Measurements from ENCODE around the gene SPATA31C1.
"Not testable (repeated sequence)": the region's sequence is repeated elsewhere in the genome, so short reads cannot be mapped to it uniquely, and the experiment has no call there.

DNA sequence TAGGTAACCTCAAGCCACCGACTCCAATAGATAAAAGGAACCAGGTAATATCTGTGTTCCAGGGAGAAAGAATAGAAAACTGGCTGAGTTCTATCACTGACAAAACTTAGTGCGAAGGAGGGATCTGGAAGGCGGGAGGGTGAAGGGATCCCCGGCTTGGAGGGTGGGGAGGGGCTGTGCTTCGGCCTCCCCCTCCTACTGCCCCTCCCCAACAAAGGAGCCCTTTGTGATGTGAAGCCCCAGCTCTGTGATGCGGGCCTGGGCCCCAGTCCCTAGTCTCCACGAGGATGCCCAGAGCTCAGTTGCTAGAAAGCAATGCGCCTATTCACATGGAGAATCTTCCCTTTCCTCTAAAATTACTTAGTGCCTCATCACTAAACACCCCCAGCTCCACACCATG is at the start of gene SPATA31C1:
- TF ChIP-seq POLR2A (IDR thresholded peaks at IDR 0.05; ENCODE audit: low read length); GATA1 (IDR thresholded peaks at IDR 0.05; ENCODE audit: low read depth, low read length): not testable (repeated sequence)

Data from erythroblast (primary cell).